GM10266 (cell line): Measurements from ENCODE around the gene SLC2A2.

Experiments used
- DNase-seq: peaks from one replicate; pipeline ENCODE4 v3.0.0; 2012; ENCODE audit errors: extremely low spot score
- CTCF ChIP-seq: IDR thresholded peaks from 2 replicates; pipeline ENCODE4 v1.5.1; 2012; ENCODE audit warnings: mild to moderate bottlenecking, low read depth; ENCODE audit not compliant: control insufficient read depth, insufficient read depth; ENCODE audit errors: missing control alignments

SLC2A2 gene

DNA sequence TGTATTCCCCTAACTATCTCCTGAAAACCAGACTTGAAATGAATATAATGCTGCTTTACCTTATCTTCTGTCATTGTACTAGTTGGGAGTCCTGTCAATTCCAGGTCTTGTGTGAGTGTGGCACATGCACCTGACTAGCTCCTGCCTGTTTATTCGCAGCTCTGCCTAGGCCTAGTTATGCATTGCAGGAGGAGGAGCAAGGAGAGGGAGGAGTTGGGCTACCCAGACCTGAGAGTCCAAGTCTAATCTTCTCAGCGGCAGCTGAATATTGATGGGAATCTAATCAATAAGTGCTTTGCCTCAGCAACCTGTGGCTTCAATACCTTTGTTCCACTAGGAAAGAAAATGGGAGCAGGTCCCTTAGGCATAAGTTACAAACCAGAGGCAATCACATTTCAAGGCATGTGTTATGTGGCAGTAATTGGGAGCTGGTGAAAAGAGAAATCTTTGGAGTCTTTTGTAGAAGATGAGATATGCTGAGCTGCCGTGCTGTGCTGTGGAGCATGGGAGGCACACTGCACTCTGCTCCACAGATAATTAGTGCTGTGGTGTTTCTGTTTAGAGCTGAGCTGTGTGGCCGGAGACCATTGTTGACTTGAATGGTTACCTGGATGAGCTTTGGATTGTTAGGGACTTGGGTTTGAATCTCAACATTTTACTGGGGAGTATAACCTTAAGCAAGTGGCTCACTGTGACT lies at the start of gene SLC2A2:
Gene SLC2A2 (minus strand): TSS at position 124 of the 697 bp plus-strand sequence. CDS start 50 bp downstream, at position 74.
- TF ChIP-seq CTCF, result no peak
- DNase-seq, result no peak

- no peak for DNase-seq
Measured at GRCh38 chr3:171072432-171072831, 45.9 kb upstream of the SLC2A2 start.

GRCh38 chr3:171068658-171069057 lies 42.1 kb upstream of the SLC2A2 start:
- TF ChIP-seq CTCF, result no peak

More at GRCh38 chr3:171072432-171072831, 45.9 kb upstream of the SLC2A2 start:
- TF ChIP-seq CTCF, result no peak

DNA sequence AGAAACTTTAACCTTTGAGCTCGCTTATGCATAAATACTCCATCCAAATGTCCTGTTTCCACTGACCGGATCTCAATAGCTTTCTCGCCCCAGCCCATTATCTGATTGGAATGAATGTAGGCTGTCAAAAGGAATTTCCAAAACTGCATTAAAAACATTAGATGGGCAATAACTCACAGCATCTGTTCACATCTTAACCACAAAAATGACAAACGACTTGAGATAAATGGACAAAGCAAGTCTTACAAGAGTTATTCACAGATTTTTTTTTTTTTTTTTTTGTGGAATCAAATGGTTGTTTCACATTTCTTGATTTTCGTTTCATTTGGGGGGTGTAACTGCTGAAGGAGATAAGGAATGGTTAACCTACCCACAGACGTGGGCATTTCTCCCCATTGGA lies 39.7 kb upstream of the SLC2A2 start:
- no peak for TF ChIP-seq CTCF

More at GRCh38 chr3:171068658-171069057, 42.1 kb upstream of the SLC2A2 start:
- no peak for DNase-seq

GRCh38 chr3:171065732-171066131 lies 39.2 kb upstream of the SLC2A2 start:
- no peak for TF ChIP-seq CTCF
- no peak for DNase-seq

More for the DNA sequence above, 39.7 kb upstream of the SLC2A2 start:
- DNase-seq, result no peak

DNA sequence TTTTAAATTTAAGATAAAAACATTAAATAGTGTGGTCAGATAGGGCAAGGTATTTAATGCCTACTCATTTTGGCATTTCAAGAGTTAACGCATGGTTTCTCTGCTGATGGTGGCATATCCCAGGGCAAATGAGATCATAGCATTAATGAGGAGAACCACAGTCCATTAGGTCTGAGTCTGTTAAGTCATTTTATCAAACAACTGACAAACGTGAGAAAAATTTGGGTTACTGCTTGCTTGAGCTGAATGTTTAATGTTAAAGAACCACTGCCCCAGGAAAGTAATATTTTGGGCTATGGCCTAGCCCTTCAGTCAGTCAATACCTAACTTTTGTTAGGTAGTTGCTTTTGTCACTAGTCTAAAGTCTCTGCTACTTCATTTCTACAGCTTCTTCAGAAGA lies 37.9 kb upstream of the SLC2A2 start:
- TF ChIP-seq CTCF, result no peak
- no peak for DNase-seq

DNA sequence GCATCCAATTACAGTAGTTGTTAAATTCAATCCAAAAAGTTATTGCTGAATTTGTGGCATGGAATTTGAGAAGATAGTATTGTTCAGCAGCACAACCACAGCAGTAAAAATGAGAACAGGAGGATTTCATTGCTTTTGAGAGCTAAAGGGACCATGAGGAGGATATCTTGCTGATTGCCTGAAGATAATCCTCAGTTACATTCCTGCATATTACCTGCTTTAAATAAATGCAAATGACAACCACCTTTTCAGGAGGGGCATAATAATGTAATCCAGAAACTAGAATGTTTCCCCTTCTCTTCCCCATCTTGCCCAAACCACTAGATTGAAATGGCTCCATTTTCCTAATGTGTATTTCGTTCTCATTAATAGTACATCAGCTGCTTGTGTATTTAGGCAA lies 35.2 kb upstream of the SLC2A2 start:
- DNase-seq, result no peak
- no peak for TF ChIP-seq CTCF
